Activated CD8-positive, alpha-beta memory T cell treated with anti-CD3 and anti-CD28 coated beads for 48 hours (primary cell): ENCODE results near the gene SPEG.

ENCODE experiments used
- DNase-seq, 3 experiments: peaks; one replicate each; pipeline ENCODE4 v3.0.0-alpha.2; 2020; ENCODE audit warnings: low read depth in 2 of 3, low spot score in 2 of 3

The SPEG gene

GRCh38 chr2:219442256-219443015 is 7.8 kb downstream of the SPEG start:
- DNase-seq, result no peak

GRCh38 chr2:219443016-219443696 is 8.5 kb downstream of the SPEG start:
- DNase-seq, result no peak

- DNase-seq, result no peak
Measured at GRCh38 chr2:219443697-219444023, 9.0 kb downstream of the SPEG start.

- no peak for DNase-seq
Measured at GRCh38 chr2:219444566-219445091, 10.0 kb downstream of the SPEG start.

- no peak for DNase-seq
Measured at GRCh38 chr2:219445220-219445640, 10.6 kb downstream of the SPEG start.

GRCh38 chr2:219446101-219446504 is 11.5 kb downstream of the SPEG start:
- no peak for DNase-seq

GRCh38 chr2:219446689-219447088 is 12.0 kb downstream of the SPEG start:
- DNase-seq, result no peak

GRCh38 chr2:219447242-219448098 is 12.8 kb downstream of the SPEG start:
- no peak for DNase-seq

GRCh38 chr2:219448099-219448775 is 13.6 kb downstream of the SPEG start:
- no peak for DNase-seq

- no peak for DNase-seq
Measured at GRCh38 chr2:219448776-219449341, 14.2 kb downstream of the SPEG start.

- DNase-seq, result no peak
Measured at GRCh38 chr2:219449609-219450008, 15.0 kb downstream of the SPEG start.

GRCh38 chr2:219451661-219452360 is 17.2 kb downstream of the SPEG start:
- DNase-seq, result no peak

GRCh38 chr2:219452361-219453317 is 18.0 kb downstream of the SPEG start:
- no peak for DNase-seq

- DNase-seq, result no peak
Measured at GRCh38 chr2:219453671-219454590, 19.3 kb downstream of the SPEG start.

- DNase-seq, result no peak
Measured at GRCh38 chr2:219455581-219455980, 20.9 kb downstream of the SPEG start.

- no peak for DNase-seq
Measured at GRCh38 chr2:219457784-219458369, 23.2 kb downstream of the SPEG start.

- DNase-seq, result no peak
Measured at GRCh38 chr2:219458996-219459395, 24.4 kb downstream of the SPEG start.
